ENCODE measurements around the gene ATP4A.

GRCh38 chr19:35559281-35559659, 4.2 kb downstream of the ATP4A start:
- TF ChIP-seq CTCF (IDR thresholded peaks at IDR 0.05; ENCODE audit: insufficient read depth, low read depth, low read length), result no peak
- no peak for TF ChIP-seq EZH2 (IDR thresholded peaks at IDR 0.05; ENCODE audit: insufficient read depth, low read length)
